SU-DHL-6 (cell line): ENCODE measurements around the gene UBC.

Experiments used
- EZH2phosphoT487 ChIP-seq: fragments of 200-600 bp; sonication (generic), shearing (Covaris generic); conservative IDR thresholded peaks from 2 replicates; pipeline ENCODE4 v1.6.1; 2018; ENCODE audit warnings: mild to moderate bottlenecking, antibody characterized with exemption, low read length, moderate library complexity, mixed read lengths
- TF ChIP-seq, protein P1 (sequence below): fragments of 200-600 bp; sonication (generic); IDR thresholded peaks from one replicate; pipeline ENCODE4 v1.5.1; 2017; ENCODE audit warnings: antibody characterized with exemption, mild to moderate bottlenecking, low read length, moderate library complexity; ENCODE audit not compliant: insufficient read depth, poor library complexity, severe bottlenecking

- TF ChIP-seq, protein P1, sequence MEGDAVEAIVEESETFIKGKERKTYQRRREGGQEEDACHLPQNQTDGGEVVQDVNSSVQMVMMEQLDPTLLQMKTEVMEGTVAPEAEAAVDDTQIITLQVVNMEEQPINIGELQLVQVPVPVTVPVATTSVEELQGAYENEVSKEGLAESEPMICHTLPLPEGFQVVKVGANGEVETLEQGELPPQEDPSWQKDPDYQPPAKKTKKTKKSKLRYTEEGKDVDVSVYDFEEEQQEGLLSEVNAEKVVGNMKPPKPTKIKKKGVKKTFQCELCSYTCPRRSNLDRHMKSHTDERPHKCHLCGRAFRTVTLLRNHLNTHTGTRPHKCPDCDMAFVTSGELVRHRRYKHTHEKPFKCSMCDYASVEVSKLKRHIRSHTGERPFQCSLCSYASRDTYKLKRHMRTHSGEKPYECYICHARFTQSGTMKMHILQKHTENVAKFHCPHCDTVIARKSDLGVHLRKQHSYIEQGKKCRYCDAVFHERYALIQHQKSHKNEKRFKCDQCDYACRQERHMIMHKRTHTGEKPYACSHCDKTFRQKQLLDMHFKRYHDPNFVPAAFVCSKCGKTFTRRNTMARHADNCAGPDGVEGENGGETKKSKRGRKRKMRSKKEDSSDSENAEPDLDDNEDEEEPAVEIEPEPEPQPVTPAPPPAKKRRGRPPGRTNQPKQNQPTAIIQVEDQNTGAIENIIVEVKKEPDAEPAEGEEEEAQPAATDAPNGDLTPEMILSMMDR = no peak
- no peak for TF ChIP-seq EZH2phosphoT487
These were observed 46.0 kb downstream of the UBC start for GRCh38 chr12:124868252-124869058.
